Activated CD8-positive, alpha-beta memory T cell treated with anti-CD3 and anti-CD28 coated beads, Interleukin-2, amount 50 U/mL, for 24 hours (primary cell): ENCODE data around the gene UCN3.

Source experiments
- DNase-seq: peaks from one replicate; pipeline ENCODE4 v3.0.0-alpha.2; 2020; ENCODE audit errors: extremely low read depth

UCN3 gene

GRCh38 chr10:5364890-5365338 lies at the start of gene UCN3:
Gene UCN3, plus strand, starts transcription at chr10:5364966. Its CDS starts 8,755 bp downstream, at chr10:5373721.
- no peak for DNase-seq

- DNase-seq: peak; percentile 63
Observed at GRCh38 chr10:5317547-5318107, 47.1 kb upstream of the UCN3 start.

GRCh38 chr10:5318148-5318547 lies 46.6 kb upstream of the UCN3 start:
- no peak for DNase-seq

- DNase-seq: no peak
Observed at GRCh38 chr10:5319863-5320262, 44.9 kb upstream of the UCN3 start.

- DNase-seq: no peak
Observed at GRCh38 chr10:5321273-5321672, 43.5 kb upstream of the UCN3 start.

- no peak for DNase-seq
Observed at GRCh38 chr10:5323446-5323845, 41.3 kb upstream of the UCN3 start.

GRCh38 chr10:5325076-5325475 lies 39.7 kb upstream of the UCN3 start:
- DNase-seq: no peak

- no peak for DNase-seq
Observed at GRCh38 chr10:5334196-5334880, 30.4 kb upstream of the UCN3 start.

- no peak for DNase-seq
Observed at GRCh38 chr10:5338010-5338409, 26.8 kb upstream of the UCN3 start.

- no peak for DNase-seq
Observed at GRCh38 chr10:5343092-5343491, 21.7 kb upstream of the UCN3 start.

GRCh38 chr10:5343561-5343960 lies 21.2 kb upstream of the UCN3 start:
- DNase-seq: no peak

- DNase-seq: no peak
Observed at GRCh38 chr10:5343979-5344378, 20.8 kb upstream of the UCN3 start.

GRCh38 chr10:5344746-5345145 lies 20.0 kb upstream of the UCN3 start:
- no peak for DNase-seq

- no peak for DNase-seq
Observed at GRCh38 chr10:5346881-5347280, 17.9 kb upstream of the UCN3 start.

- no peak for DNase-seq
Observed at GRCh38 chr10:5349362-5349761, 15.4 kb upstream of the UCN3 start.

- DNase-seq: no peak
Observed at GRCh38 chr10:5354068-5354467, 10.7 kb upstream of the UCN3 start.

- DNase-seq: no peak
Observed at GRCh38 chr10:5355594-5356301, 9.0 kb upstream of the UCN3 start.

GRCh38 chr10:5356302-5356763 lies 8.4 kb upstream of the UCN3 start:
- no peak for DNase-seq

- no peak for DNase-seq
Observed at GRCh38 chr10:5360318-5360915, 4.3 kb upstream of the UCN3 start.

GRCh38 chr10:5361966-5362365 lies 2.8 kb upstream of the UCN3 start:
- no peak for DNase-seq

GRCh38 chr10:5362873-5363272 lies 1.9 kb upstream of the UCN3 start:
- DNase-seq: no peak

GRCh38 chr10:5364374-5364773 lies 392 bp upstream of the UCN3 start:
- DNase-seq: no peak

GRCh38 chr10:5365928-5366327 lies 1.2 kb downstream of the UCN3 start:
- DNase-seq: no peak
